GM12872 (cell line): ENCODE data around the gene HS3ST3A1.

Experiments
- CTCF ChIP-seq: IDR thresholded peaks from 3 replicates; pipeline ENCODE4 v1.5.1; 2011; ENCODE audit warnings: low read depth, mild to moderate bottlenecking, low read length, moderate library complexity; ENCODE audit not compliant: insufficient read depth

HS3ST3A1 gene

GRCh38 chr17:13557077-13557476 is 44.7 kb downstream of the HS3ST3A1 start:
- TF ChIP-seq CTCF, result no peak

- TF ChIP-seq CTCF, result no peak
These were observed 47.5 kb downstream of the HS3ST3A1 start for GRCh38 chr17:13554231-13554630.

GRCh38 chr17:13550291-13550690 is 51.4 kb downstream of the HS3ST3A1 start:
- TF ChIP-seq CTCF, result no peak

- TF ChIP-seq CTCF, result no peak
These were observed 54.9 kb downstream of the HS3ST3A1 start for GRCh38 chr17:13546851-13547250.

- TF ChIP-seq CTCF, result no peak
These were observed 55.8 kb downstream of the HS3ST3A1 start for GRCh38 chr17:13545941-13546340.

GRCh38 chr17:13544765-13545164 is 57.0 kb downstream of the HS3ST3A1 start:
- no peak for TF ChIP-seq CTCF

GRCh38 chr17:13544292-13544691 is 57.4 kb downstream of the HS3ST3A1 start:
- no peak for TF ChIP-seq CTCF

GRCh38 chr17:13542636-13543035 is 59.1 kb downstream of the HS3ST3A1 start:
- no peak for TF ChIP-seq CTCF
